Activated T-cell treated with anti-CD3 and anti-CD28 coated beads, Interleukin-2, amount 50 U/mL, for 24 hours (primary cell): ENCODE results near the gene PRM1.
"Not testable (repeated sequence)": the region's sequence is repeated elsewhere in the genome, so short reads cannot be mapped to it uniquely, and the experiment has no call there.

Experiments
- DNase-seq: peaks from one replicate; pipeline ENCODE4 v3.0.0-alpha.2; 2020
- H3K27ac Mint-ChIP-seq: 2 replicates; pipeline ENCODE4 v1.8.0; 2020; ENCODE audit warnings: mild to moderate bottlenecking, mixed read lengths
- H3K27me3 Mint-ChIP-seq: 2 replicates; pipeline ENCODE4 v1.8.0; 2020; ENCODE audit warnings: mixed read lengths
- H3K36me3 Mint-ChIP-seq: 2 replicates; pipeline ENCODE4 v1.8.0; 2020; ENCODE audit warnings: low read depth, mixed read lengths
- H3K4me1 Mint-ChIP-seq: 2 replicates; pipeline ENCODE4 v1.8.0; 2020; ENCODE audit warnings: low read depth, mixed read lengths
- H3K4me3 Mint-ChIP-seq: 2 replicates; pipeline ENCODE4 v1.8.0; 2020; ENCODE audit warnings: mild to moderate bottlenecking, moderate library complexity, mixed read lengths
- H3K9me3 Mint-ChIP-seq: 2 replicates; pipeline ENCODE4 v1.8.0; 2020; ENCODE audit warnings: mixed read lengths

Gene PRM1

DNA sequence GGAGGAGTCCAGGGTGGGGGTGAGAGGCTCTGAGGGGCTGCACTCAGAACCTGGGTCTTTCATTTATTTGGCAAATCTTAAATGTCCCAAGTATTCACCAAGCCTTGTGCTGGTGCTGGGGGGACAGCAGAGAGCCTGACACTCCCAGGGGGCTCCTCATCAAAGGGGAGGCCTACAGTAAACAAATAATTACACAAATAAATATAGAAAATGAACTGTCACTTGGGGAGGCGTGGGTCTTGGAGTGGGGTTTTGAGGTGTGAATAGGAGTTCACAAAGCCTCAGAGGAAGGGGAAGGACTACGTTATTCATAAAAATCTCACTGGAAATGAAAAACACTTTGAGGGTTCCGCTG lies 15.2 kb upstream of the PRM1 start:
- H3K27me3 Mint-ChIP-seq: peaks cover 3% of the 10 kb centered on the region
- H3K27ac Mint-ChIP-seq: no peak overlapping the region
- H3K4me3 Mint-ChIP-seq: no peak overlapping the region
- no peaks in the 10 kb centered on the region for H3K9me3 Mint-ChIP-seq
- H3K36me3 Mint-ChIP-seq: no peaks in the 10 kb centered on the region
- H3K4me1 Mint-ChIP-seq: peaks cover 37% of the 10 kb centered on the region
- DNase-seq: no peak

DNA sequence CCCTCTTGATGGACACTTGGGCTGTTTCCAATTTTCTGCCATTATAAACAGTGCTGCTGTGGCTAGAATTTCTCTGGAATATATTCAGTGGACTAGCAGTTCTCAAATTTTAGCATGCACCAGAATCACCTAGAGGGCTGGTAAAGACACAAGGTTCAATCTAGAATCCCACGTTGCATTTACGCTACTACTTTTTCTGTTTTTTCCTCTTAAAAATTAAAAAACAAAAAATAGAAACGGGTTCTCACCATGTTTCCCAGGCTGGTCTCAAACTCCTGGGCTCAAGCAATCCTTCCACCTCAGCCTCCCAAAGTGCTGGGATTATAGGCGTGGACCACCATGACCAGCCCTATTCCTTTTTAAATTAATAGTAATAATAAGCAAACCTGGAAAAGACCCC lies 14.5 kb upstream of the PRM1 start:
- Mint-ChIP-seq H3K4me1 (peaks cover 37% of the 10 kb centered on the region), H3K36me3 (no peaks in the 10 kb centered on the region), H3K4me3 (no peak overlapping the region), H3K27me3 (peaks cover 4% of the 10 kb centered on the region), H3K9me3 (no peaks in the 10 kb centered on the region), H3K27ac (no peak overlapping the region)
- no peak for DNase-seq

DNA sequence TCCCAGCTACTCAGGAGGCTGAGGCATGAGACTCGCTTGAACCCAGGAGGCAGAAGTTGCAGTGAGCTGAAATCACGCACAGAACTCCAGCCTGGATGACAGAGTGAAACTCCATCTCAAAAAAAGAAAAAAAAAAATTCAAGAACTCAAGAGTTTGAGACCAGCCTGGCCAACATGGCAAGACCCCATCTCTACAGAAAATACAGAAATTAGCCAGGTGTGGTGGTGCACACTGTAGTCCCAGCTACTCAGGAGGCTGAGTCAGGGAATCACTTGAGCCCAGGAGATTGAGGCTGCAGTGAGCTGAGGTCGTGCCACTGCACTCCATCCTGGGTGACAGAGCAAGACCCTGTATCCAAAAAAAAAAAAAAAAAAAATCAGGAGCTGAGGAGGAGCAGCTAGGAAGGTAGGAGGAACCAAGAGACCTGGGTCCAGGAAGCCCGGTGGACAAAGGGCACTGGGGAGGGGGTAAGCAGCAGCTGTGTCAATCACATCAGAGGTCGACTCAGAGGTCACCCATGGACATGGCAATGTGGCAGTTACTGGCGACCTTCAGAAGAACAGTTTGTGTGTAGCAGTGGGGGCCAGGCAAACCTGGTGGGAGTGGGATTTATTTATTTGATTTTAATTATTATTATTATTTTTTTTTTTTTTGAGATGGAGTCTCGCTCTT lies 11.1 kb upstream of the PRM1 start:
- Mint-ChIP-seq H3K27ac (no peak overlapping the region), H3K4me1 (peaks cover 23% of the 10 kb centered on the region), H3K4me3 (no peak overlapping the region), H3K9me3 (no peaks in the 10 kb centered on the region), H3K36me3 (no peaks in the 10 kb centered on the region), H3K27me3 (peaks cover 5% of the 10 kb centered on the region)
- DNase-seq: no peak

DNA sequence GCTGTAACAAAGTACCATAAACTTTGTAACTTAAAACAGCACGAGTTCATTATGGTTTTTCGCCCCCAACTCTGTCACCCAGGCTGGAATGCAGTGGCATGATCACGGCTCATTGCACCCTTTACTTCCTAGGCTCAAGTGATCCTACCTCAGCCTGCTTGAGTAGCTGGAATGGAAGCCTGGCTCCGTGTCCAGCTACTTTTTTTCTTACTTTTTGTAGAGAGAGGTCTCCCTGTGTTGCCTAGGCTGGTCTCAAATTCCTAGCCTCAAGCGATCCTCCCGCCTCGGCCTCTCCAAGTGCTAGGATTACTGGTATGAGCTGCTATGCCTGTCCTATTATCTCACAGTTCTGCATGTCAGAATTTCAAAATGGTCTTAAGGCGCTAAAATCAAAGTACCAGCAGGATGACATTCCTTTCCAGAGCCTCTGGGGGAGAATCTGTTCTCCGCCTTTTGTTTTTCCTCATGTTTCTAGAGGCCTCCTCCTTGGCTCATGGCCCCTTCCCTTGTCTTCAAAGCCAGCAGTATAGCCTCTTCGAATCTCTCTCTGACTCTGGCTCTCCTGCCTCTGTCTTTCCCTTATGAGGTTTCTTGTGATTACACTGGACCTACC lies 10.1 kb upstream of the PRM1 start:
- Mint-ChIP-seq H3K27ac (no peak overlapping the region), H3K36me3 (no peaks in the 10 kb centered on the region)
- no peak for DNase-seq

DNA sequence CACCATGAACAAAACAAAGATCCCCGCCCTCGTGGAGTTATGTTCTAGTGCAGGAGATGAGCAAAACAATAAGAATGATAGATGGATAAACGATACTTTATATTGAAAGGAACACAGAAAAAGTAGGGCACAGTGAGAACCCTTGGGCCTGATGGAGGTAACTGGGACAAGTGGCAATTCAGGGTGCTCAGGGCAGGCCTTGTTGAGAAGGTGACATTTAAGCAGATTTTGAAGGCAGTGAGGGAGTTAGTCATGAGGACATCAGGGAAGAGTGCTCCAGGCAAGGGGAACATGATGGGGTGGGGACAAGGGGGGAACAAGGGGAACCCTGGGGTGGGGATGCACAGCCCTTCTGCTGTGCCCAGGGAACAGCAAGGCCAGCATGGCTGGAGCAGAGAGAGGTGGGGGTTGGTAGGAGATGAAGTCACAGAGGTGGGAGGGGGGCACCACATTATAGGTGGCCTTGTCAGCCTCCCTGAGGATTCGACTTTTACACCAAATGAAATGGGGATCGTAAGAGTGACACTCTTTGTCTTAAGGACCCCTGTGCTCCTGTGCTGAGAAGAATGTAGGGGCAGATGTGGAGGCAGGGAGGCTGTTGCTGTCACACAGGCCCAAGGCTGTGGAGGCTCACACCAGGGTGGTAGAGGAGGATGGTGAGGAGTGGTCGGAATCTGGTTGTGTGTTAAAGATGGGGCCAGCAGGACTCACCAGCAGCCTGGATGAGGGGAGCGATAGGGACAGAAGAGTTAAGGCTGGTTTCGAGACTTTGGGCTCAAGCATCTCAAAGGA lies 9.2 kb upstream of the PRM1 start:
- Mint-ChIP-seq H3K9me3 (no peaks in the 10 kb centered on the region), H3K36me3 (no peaks in the 10 kb centered on the region), H3K4me1 (peaks cover 31% of the 10 kb centered on the region), H3K4me3 (no peak overlapping the region), H3K27me3 (peaks cover 5% of the 10 kb centered on the region), H3K27ac (no peak overlapping the region)
- DNase-seq: no peak

More for the DNA sequence above, 10.1 kb upstream of the PRM1 start:
- Mint-ChIP-seq H3K9me3 (no peaks in the 10 kb centered on the region), H3K27me3 (peaks cover 5% of the 10 kb centered on the region), H3K4me1 (peaks cover 22% of the 10 kb centered on the region), H3K4me3 (no peak overlapping the region)

DNA sequence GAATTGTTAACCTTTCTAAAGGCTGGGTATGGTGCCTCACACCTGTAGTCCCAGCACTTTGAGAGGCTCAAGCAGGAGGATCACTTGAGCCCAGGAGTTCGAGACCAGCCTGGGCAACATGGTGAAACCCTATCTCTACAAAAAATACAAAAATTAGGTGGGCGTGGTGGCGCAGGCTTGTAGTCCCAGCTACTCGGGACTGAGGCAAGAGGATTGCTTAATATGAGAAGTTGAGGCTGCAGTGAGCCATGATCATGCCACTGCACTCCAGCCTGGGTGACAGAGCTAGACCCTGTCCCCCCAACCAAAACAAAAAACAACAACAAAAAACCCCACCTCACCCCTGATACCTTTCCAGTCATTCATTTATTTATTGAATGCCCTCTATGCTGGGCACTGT lies 8.6 kb upstream of the PRM1 start:
- not testable (repeated sequence) for H3K27me3 Mint-ChIP-seq, H3K36me3 Mint-ChIP-seq, H3K9me3 Mint-ChIP-seq, H3K4me3 Mint-ChIP-seq, DNase-seq, H3K27ac Mint-ChIP-seq
- peaks cover 28% of the 10 kb centered on the region for H3K4me1 Mint-ChIP-seq

DNA sequence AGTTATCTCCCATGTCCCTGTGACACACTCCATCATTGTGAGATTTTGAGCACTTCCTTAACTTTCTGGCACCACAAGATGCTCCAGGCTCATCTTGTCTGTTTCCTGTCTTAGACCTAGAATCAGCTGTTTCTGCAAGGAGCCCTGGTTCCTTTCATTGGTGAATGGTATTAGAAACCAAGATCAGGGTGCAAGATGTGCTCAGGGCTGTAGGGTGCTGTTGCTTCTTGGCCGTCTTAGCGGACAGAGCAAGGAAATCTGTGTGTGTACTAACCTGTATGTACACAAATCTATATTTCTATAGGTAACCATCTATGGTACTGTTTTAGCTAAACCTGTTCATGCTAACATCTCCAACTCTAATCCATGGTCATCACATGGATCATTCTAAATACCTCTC lies 8.1 kb upstream of the PRM1 start:
- Mint-ChIP-seq H3K27me3 (peaks cover 5% of the 10 kb centered on the region), H3K4me1 (peaks cover 25% of the 10 kb centered on the region), H3K27ac (no peak overlapping the region), H3K4me3 (no peak overlapping the region), H3K9me3 (no peaks in the 10 kb centered on the region), H3K36me3 (no peaks in the 10 kb centered on the region)
- DNase-seq: no peak

DNA sequence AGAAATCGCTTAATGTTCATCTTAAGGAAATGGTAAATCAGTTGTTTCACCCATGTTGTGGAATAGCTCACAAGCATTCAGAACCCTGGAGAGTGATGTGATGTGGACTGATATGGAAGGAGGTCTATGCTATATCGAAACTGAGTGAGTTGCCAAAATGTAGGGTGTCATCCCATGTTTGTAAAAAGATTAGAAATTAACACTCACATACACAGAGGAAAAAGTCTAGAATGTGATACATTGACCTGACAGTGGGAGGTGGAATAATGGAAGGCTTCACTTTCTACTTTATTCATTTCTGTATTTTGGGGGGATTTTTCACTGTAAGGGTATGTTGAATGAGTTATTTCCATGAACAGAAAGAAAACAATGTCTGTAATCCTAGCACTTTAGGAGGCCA lies 4.7 kb upstream of the PRM1 start:
- peaks cover 24% of the 10 kb centered on the region for H3K4me1 Mint-ChIP-seq
- no peaks in the 10 kb centered on the region for H3K9me3 Mint-ChIP-seq
- no peak overlapping the region for H3K4me3 Mint-ChIP-seq
- peak overlapping the region; percentile 73 for H3K27ac Mint-ChIP-seq
- no peak for DNase-seq
- no peaks in the 10 kb centered on the region for H3K36me3 Mint-ChIP-seq
- H3K27me3 Mint-ChIP-seq: peaks cover 2% of the 10 kb centered on the region

DNA sequence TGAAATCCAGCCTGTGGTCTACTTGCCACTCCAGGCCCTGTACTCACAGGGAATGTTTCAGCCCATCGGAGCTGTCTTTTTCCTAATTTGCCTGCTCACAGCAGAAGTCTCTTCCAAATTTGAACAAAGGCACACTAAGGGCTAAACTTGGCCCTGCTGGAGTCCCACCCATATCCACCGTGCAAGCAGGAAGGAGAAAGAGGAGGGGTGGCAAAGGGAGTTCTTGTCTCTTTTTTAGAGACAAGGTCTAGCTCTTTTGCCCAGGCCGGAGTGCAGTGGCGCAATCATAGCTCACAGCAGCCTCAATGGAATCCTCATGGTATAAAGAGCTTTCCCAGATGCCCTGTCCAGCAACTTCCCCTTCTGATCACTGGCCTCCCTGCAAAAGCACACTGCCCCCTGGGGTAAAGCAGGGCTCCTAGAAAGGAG lies 2.7 kb upstream of the PRM1 start:
- DNase-seq: no peak
- no peaks in the 10 kb centered on the region for H3K27me3 Mint-ChIP-seq
- no peak overlapping the region for H3K4me3 Mint-ChIP-seq
- no peak overlapping the region for H3K27ac Mint-ChIP-seq
- peaks cover 24% of the 10 kb centered on the region for H3K4me1 Mint-ChIP-seq
- no peaks in the 10 kb centered on the region for H3K36me3 Mint-ChIP-seq
- H3K9me3 Mint-ChIP-seq: no peaks in the 10 kb centered on the region

DNA sequence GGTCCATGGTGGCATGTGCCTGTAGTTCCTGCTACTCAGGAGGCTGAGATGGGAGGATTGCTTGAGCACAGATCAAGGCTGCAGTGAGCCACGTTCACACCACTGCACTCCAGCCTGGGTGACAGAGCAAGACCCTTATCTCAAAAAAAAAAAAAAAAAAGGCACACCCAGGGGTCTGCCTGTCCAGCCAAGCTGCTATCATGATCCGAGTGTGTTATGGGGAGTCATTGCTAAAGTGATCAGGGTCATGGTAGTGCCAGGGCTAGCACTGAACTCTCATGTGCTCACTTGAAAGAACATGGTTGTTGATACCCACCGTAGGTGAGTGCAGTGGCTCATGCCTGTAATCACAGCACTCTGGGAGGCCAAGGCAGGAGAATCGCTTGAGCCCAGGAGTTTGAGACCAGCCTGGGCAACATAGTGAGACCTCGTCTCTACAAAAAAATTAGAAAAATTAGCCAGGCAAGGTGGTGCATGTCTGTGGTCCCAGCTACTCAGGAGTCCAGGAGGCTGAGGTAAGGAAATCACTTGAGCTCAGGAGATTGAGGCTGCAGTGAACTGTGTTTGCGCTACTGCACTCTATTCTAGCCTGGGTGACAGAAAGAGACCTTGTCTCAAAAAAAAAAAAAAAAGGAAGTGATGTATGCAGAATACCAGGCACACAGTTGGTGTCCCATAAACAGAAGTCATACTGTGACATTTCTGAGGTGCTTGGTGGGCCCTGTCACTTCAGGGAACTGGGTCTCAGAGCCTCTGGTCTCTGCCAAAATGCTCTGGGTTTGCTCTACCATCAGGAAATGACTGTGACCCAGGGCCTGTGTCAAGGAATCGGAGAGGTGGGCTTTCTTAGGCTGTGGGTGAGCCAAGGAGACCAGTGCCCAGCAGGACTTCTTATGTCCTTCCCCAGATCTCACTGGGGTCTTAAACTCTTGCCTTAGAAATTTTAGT lies 2.2 kb downstream of the PRM1 start:
- no peak for DNase-seq
- no peaks in the 10 kb centered on the region for H3K9me3 Mint-ChIP-seq
- peaks cover 2% of the 10 kb centered on the region for H3K4me1 Mint-ChIP-seq
- no peaks in the 10 kb centered on the region for H3K36me3 Mint-ChIP-seq
- no peak overlapping the region for H3K27ac Mint-ChIP-seq
- no peaks in the 10 kb centered on the region for H3K27me3 Mint-ChIP-seq
- no peak overlapping the region for H3K4me3 Mint-ChIP-seq

DNA sequence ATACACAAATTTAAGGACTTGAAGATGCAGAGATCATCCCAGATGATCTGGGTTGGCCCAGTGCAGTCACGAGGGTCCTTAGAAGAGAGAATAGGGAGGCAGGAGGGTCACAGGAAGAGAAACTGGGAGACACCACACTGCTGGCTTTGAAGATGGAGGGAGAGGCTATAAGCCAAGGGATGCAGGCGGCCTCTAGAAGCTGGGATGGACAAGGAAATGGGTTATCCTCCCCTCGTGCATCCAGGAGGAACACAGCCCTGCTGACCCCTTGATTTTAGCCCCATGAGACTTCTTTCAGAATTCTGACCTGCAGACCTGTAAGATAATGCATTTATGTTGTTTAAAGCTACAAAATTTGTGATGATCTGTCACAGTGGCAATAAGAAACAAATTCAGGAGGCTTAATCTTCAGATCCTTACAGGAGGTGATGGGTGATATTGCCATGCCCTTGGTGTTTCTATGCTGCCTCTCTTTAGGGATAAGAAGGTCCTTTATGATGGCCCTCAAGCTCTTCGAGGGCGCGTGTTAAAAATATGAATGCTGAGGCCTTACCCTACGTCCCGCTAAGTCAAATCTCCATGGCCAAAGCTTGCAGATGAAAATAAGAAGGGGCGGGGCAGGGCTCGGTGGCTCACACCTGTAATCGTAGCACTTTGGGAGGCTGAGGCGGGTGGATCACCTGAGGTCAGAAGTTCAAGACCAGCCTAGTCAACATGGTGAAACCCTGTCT lies 3.4 kb downstream of the PRM1 start:
- peaks cover 2% of the 10 kb centered on the region for H3K4me1 Mint-ChIP-seq
- H3K9me3 Mint-ChIP-seq: no peaks in the 10 kb centered on the region
- H3K36me3 Mint-ChIP-seq: no peaks in the 10 kb centered on the region
- H3K4me3 Mint-ChIP-seq: no peak overlapping the region
- DNase-seq: no peak
- H3K27me3 Mint-ChIP-seq: no peaks in the 10 kb centered on the region
- no peak overlapping the region for H3K27ac Mint-ChIP-seq

DNA sequence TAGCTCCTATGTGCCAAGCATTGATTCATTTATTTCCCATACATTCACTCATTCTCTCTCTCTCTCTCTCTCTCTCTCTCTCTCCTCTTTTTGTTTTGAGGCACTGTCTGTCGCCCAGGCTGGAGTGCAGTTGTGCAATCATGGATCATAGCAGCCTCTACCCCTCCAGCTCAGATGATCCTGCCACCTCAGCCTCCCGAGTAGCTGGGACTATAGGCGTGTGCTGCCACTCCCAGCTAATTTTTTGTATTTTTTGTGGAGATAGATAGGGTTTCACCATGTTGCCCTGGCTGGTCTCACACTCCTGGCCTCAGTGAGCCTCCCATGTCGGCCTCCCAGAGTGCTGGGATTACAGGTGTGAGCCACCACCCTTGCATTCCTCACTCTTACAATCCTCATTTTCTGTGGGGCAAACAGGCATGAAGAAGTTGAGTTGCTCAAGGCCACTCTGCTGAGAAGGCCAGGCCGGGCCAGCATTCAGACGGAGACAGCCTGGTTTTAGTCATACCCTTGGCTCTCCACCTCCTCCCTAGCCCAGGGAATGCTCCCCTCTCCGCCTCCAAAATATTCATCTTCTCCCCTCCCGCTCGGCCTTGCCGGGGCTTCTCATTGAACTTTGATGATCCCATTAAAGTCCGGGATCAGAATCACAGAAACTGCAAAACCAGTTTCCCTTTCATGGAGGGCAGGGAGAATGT lies 4.1 kb downstream of the PRM1 start:
- H3K9me3 Mint-ChIP-seq: no peaks in the 10 kb centered on the region
- H3K27ac Mint-ChIP-seq: no peak overlapping the region
- DNase-seq: no peak
- H3K27me3 Mint-ChIP-seq: no peaks in the 10 kb centered on the region
- no peaks in the 10 kb centered on the region for H3K36me3 Mint-ChIP-seq
- H3K4me3 Mint-ChIP-seq: no peak overlapping the region
- peaks cover 1% of the 10 kb centered on the region for H3K4me1 Mint-ChIP-seq

DNA sequence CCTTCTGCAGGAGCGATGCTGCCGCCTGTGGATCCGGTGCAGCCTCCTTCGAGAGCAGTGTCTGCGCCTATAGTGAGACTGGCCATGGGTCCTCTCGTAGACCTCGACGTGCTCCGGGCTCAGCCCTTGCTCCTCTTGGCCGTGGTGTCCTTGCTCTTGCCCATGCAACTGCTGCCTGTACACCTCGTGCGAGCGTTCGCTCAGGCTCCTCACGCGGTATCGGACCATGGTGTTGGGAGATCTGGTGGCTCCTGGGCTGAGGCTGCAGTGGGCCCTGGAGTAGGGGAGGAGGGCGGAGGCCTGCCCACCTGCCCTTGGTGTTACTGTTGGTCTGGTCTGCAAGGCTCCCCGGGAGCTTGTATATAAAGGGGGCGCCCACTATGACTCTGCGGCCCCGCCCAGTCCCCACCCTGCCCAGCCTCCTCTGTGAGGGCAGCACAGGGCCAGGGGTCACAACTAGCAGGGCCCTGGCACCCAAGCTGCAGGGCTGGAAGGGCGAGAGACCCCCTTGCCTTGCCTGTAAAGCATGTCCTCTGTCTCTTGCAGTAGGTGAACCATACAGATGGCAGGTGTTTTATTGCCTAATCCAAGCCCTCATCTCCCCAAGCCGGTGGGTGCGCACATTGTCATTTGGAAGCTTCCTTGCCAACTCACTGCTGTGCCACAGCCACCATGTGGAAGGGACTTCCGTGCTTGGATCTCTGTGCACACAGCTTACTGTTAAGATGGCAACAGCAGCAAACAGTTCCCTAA lies 4.8 kb downstream of the PRM1 start, which contains the start of gene PRM2:
Gene PRM2, minus strand, starts transcription at position 338 of the 753 bp plus-strand sequence. Its CDS starts 110 bp downstream, at position 228.
- no peaks in the 10 kb centered on the region for H3K36me3 Mint-ChIP-seq
- H3K27me3 Mint-ChIP-seq: no peaks in the 10 kb centered on the region
- no peak within 1 kb of the TSS for H3K4me3 Mint-ChIP-seq
- H3K27ac Mint-ChIP-seq: no peak within 1 kb of the TSS
- no peak for DNase-seq
- no peaks in the 10 kb centered on the region for H3K4me1 Mint-ChIP-seq
- H3K9me3 Mint-ChIP-seq: no peaks in the 10 kb centered on the region
